SU-DHL-6 (cell line): Measurements from ENCODE around the gene KCTD7.

Experiments used
- H2AFZ ChIP-seq: fragments of 200-600 bp; sonication (generic); 2 replicates; pipeline ENCODE4 v1.6.1; 2014; ENCODE audit warnings: low read depth, mild to moderate bottlenecking, moderate library complexity, mixed read lengths, antibody characterized with exemption, low read length; ENCODE audit not compliant: severe bottlenecking
- H3F3A ChIP-seq: fragments of 200-600 bp; shearing (Covaris generic); 2 replicates; pipeline ENCODE4 v1.6.0; 2016; ENCODE audit warnings: antibody characterized with exemption, mild to moderate bottlenecking; ENCODE audit not compliant: insufficient read depth
- H3K27ac ChIP-seq: fragments of 200-600 bp; sonication (generic); 2 replicates; pipeline ENCODE4 v1.5.1; 2016; ENCODE audit warnings: low read depth, mild to moderate bottlenecking, low read length, moderate library complexity, mixed read lengths
- H3K27me3 ChIP-seq: fragments of 200-600 bp; sonication (generic), shearing (Covaris generic); 2 replicates; pipeline ENCODE4 v1.6.0; 2014; ENCODE audit warnings: mild to moderate bottlenecking, low read length
- H3K36me3 ChIP-seq: fragments of 200-600 bp; sonication (generic); 2 replicates; pipeline ENCODE4 v1.6.1; 2014; ENCODE audit warnings: mild to moderate bottlenecking, low read length, mixed read lengths
- H3K4me2 ChIP-seq: fragments of 300-600, 200-600 bp; shearing (Covaris generic), sonication (generic); 2 replicates; pipeline ENCODE4 v1.6.0; 2014; ENCODE audit warnings: low read length, low read depth, mild to moderate bottlenecking; ENCODE audit not compliant: poor library complexity, severe bottlenecking
- H3K4me3 ChIP-seq: fragments of 200-600 bp; sonication (generic); 2 replicates; pipeline ENCODE4 v1.5.1; 2014; ENCODE audit warnings: antibody characterized with exemption, low read length, mild to moderate bottlenecking, mixed read lengths; ENCODE audit not compliant: insufficient read depth, poor library complexity, severe bottlenecking
- H3K79me2 ChIP-seq: fragments of 200-600 bp; sonication (generic); 2 replicates; pipeline ENCODE4 v1.6.1; 2014; ENCODE audit warnings: mild to moderate bottlenecking, low read length, moderate library complexity; ENCODE audit not compliant: insufficient read depth
- H3K9ac ChIP-seq: fragments of 200-600 bp; sonication (generic); 2 replicates; pipeline ENCODE4 v1.7.0; 2014; ENCODE audit warnings: mild to moderate bottlenecking, low read length
- H3K9me2 ChIP-seq: fragments of 200-600 bp; sonication (generic); replicated peaks from 2 replicates; pipeline ENCODE4 v1.6.1; 2014; ENCODE audit warnings: low read length; ENCODE audit not compliant: insufficient read depth
- H3K9me3 ChIP-seq: fragments of 200-600 bp; sonication (generic); 2 replicates; pipeline ENCODE4 v1.6.1; 2014; ENCODE audit warnings: low read length, mixed read lengths; ENCODE audit not compliant: insufficient read depth
- H4K20me1 ChIP-seq: fragments of 200-600 bp; sonication (generic); 2 replicates; pipeline ENCODE4 v1.6.1; 2014; ENCODE audit warnings: low read depth, mild to moderate bottlenecking, antibody characterized with exemption, low read length, moderate library complexity, mixed read lengths
- EZH2phosphoT487 ChIP-seq: fragments of 200-600 bp; sonication (generic), shearing (Covaris generic); conservative IDR thresholded peaks from 2 replicates; pipeline ENCODE4 v1.6.1; 2018; ENCODE audit warnings: mild to moderate bottlenecking, antibody characterized with exemption, low read length, moderate library complexity, mixed read lengths
- TF ChIP-seq, protein P1 (sequence below): fragments of 200-600 bp; sonication (generic); IDR thresholded peaks from one replicate; pipeline ENCODE4 v1.5.1; 2017; ENCODE audit warnings: antibody characterized with exemption, mild to moderate bottlenecking, low read length, moderate library complexity; ENCODE audit not compliant: insufficient read depth, poor library complexity, severe bottlenecking

The KCTD7 gene

DNA sequence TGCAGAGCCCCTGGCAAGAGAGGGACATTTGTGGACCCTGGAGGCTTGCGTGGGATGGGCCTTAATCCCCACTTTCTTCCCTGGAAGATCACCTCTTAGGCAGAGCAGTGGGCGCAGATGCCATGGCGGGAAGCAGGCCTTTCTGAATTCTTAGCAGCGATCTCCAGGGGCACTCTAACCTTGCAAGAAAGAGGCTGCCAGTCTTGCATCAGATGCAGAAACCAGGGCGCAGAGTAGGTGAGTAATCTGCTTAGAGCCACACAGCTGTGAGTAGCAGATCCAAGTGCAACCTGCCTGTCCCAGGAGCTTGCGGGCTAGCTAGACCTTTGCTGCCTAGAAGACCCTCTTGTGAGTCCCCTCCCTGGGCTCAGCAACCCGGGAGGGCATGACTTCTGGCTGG lies 40.0 kb downstream of the KCTD7 start:
- Histone ChIP-seq H3F3A (no peaks in the 10 kb centered on the region), H2AFZ (no peak overlapping the region), H4K20me1 (no peaks in the 10 kb centered on the region), H3K9me3 (no peaks in the 10 kb centered on the region), H3K9ac (no peak overlapping the region), H3K27me3 (no peaks in the 10 kb centered on the region), H3K4me2 (no peak overlapping the region), H3K27ac (no peak overlapping the region), H3K9me2 (no peaks in the 10 kb centered on the region), H3K4me3 (no peak overlapping the region), H3K79me2 (0 out of 2 replicates have a peak, but pooled peaks cover 6% of the 10 kb centered on the region), H3K36me3 (no peaks in the 10 kb centered on the region)
- TF ChIP-seq, protein P1, sequence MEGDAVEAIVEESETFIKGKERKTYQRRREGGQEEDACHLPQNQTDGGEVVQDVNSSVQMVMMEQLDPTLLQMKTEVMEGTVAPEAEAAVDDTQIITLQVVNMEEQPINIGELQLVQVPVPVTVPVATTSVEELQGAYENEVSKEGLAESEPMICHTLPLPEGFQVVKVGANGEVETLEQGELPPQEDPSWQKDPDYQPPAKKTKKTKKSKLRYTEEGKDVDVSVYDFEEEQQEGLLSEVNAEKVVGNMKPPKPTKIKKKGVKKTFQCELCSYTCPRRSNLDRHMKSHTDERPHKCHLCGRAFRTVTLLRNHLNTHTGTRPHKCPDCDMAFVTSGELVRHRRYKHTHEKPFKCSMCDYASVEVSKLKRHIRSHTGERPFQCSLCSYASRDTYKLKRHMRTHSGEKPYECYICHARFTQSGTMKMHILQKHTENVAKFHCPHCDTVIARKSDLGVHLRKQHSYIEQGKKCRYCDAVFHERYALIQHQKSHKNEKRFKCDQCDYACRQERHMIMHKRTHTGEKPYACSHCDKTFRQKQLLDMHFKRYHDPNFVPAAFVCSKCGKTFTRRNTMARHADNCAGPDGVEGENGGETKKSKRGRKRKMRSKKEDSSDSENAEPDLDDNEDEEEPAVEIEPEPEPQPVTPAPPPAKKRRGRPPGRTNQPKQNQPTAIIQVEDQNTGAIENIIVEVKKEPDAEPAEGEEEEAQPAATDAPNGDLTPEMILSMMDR: no peak
- TF ChIP-seq EZH2phosphoT487: no peak

DNA sequence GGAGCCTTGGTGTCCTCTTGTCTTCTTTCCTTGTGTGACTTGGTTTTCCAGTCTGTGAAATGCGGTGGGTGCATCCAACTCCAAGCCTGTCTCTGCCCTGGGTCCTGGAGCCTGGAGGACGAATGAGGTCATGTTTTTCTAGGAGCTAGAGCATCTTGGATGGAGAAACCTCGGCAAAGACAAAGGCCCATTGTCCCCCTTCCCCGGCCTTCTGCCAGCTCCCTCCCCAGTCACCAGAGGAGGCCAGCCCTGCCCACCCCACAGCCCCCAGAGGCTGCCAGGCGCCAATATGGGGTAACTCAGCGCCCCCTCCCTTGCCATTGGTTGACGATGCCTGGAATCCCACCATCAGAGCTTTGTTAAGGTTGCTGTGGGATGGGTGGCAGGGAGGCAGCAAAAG lies 40.4 kb downstream of the KCTD7 start:
- TF ChIP-seq, protein P1: no peak
- no peak for TF ChIP-seq EZH2phosphoT487
- Histone ChIP-seq H4K20me1 (no peaks in the 10 kb centered on the region), H3F3A (no peaks in the 10 kb centered on the region), H3K27me3 (no peaks in the 10 kb centered on the region), H3K4me3 (no peak overlapping the region), H3K9me3 (no peaks in the 10 kb centered on the region), H3K9me2 (no peaks in the 10 kb centered on the region), H3K9ac (no peak overlapping the region), H3K36me3 (no peaks in the 10 kb centered on the region), H2AFZ (no peak overlapping the region), H3K4me2 (no peak overlapping the region), H3K27ac (no peak overlapping the region), H3K79me2 (0 out of 2 replicates have a peak, but pooled peaks cover 2% of the 10 kb centered on the region)

DNA sequence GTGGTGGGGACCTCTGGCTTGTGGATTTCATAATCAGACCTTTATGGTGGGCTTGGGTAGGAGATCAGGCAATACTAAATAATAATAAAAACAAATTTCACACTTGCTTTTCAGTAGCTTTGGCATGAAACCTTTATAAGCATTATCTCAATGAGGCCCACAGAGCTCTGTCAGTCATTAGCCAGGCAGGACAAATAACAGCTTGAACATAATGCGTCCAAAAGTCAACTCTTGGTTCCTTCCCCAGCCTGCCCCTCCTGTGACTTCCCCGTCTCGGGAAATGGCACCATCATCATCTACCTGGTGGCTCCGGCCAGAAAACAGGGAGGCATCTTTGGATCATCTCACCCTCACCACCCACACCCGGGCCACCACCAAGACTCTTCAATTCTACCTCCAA lies 40.8 kb downstream of the KCTD7 start:
- H3K4me3 ChIP-seq: no peak overlapping the region
- H3K27ac ChIP-seq: no peak overlapping the region
- H3K9ac ChIP-seq: no peak overlapping the region
- H3K4me2 ChIP-seq: no peak overlapping the region
- H3K9me3 ChIP-seq: no peaks in the 10 kb centered on the region
- no peak overlapping the region for H2AFZ ChIP-seq
- H3K79me2 ChIP-seq: no peaks in the 10 kb centered on the region
- no peaks in the 10 kb centered on the region for H4K20me1 ChIP-seq
- H3K36me3 ChIP-seq: no peaks in the 10 kb centered on the region
- H3F3A ChIP-seq: no peaks in the 10 kb centered on the region
- no peaks in the 10 kb centered on the region for H3K9me2 ChIP-seq
- no peaks in the 10 kb centered on the region for H3K27me3 ChIP-seq
- TF ChIP-seq, protein P1: no peak
- no peak for TF ChIP-seq EZH2phosphoT487
